ENCODE data around the gene ALAS1.
"Not testable (repeated sequence)": the region's sequence is repeated elsewhere in the genome, so short reads cannot be mapped to it uniquely, and the experiment has no call there.

The ALAS1 gene

DNA sequence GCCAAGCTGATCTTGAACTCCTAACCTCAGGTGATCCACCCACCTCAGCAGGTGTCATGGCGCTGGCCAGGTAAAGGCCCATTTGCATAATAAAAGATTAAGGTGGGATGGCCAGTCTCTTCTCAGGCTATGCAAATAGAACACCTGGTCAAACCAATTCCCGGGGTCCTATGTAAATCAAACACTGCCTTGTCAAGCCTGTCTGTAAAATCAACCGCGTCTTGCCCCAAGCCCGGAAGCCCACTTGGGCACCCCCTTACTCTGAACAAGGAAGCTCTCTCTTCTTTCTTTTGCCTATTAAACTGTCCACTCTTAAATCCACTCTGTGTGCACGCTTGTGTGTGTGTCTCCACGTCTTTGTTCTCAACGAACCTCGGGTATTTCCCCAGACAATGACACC is 30.7 kb upstream of the ALAS1 start:
- in situ Hi-C loops (cut with HindIII; ENCODE audit: low pct_ligation_motif_present, low sequenced_read_pairs): no loop called here

GRCh38 chr3:52170217-52170616 is 27.7 kb upstream of the ALAS1 start:
- DNase-seq; H3K36me3 ChIP-seq (replicated peaks); in situ Hi-C loops (cut with HindIII; ENCODE audit: low pct_ligation_motif_present, low sequenced_read_pairs); H3K27ac ChIP-seq; H3K27me3 ChIP-seq (replicated peaks); H3K4me3 ChIP-seq (ENCODE audit: low read depth, low read length): not testable (repeated sequence)

More for the DNA sequence above, 30.7 kb upstream of the ALAS1 start:
- TF ChIP-seq, protein P1, sequence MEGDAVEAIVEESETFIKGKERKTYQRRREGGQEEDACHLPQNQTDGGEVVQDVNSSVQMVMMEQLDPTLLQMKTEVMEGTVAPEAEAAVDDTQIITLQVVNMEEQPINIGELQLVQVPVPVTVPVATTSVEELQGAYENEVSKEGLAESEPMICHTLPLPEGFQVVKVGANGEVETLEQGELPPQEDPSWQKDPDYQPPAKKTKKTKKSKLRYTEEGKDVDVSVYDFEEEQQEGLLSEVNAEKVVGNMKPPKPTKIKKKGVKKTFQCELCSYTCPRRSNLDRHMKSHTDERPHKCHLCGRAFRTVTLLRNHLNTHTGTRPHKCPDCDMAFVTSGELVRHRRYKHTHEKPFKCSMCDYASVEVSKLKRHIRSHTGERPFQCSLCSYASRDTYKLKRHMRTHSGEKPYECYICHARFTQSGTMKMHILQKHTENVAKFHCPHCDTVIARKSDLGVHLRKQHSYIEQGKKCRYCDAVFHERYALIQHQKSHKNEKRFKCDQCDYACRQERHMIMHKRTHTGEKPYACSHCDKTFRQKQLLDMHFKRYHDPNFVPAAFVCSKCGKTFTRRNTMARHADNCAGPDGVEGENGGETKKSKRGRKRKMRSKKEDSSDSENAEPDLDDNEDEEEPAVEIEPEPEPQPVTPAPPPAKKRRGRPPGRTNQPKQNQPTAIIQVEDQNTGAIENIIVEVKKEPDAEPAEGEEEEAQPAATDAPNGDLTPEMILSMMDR (IDR thresholded peaks at IDR 0.05; ENCODE audit: low read depth, low read length, missing control alignments): no peak
- Histone ChIP-seq H3K36me3 (replicated peaks) (no peaks in the 10 kb centered on the region), H3K27ac (no peak overlapping the region), H3K4me3 (ENCODE audit: low read depth, low read length) (no peak overlapping the region), H3K27me3 (replicated peaks) (no peaks in the 10 kb centered on the region)
- DNase-seq: no peak

- H3K36me3 ChIP-seq (replicated peaks): no peaks in the 10 kb centered on the region
- TF ChIP-seq, protein P1 (IDR thresholded peaks at IDR 0.05; ENCODE audit: low read depth, low read length, missing control alignments): no peak
- no peak overlapping the region for H3K4me3 ChIP-seq (ENCODE audit: low read depth, low read length)
- no peaks in the 10 kb centered on the region for H3K27me3 ChIP-seq (replicated peaks)
- no peak overlapping the region for H3K27ac ChIP-seq
- peak; percentile 38 for DNase-seq
- in situ Hi-C loops (cut with HindIII; ENCODE audit: low pct_ligation_motif_present, low sequenced_read_pairs): no loop called here
Measured at GRCh38 chr3:52171514-52172261, 26.3 kb upstream of the ALAS1 start.

DNA sequence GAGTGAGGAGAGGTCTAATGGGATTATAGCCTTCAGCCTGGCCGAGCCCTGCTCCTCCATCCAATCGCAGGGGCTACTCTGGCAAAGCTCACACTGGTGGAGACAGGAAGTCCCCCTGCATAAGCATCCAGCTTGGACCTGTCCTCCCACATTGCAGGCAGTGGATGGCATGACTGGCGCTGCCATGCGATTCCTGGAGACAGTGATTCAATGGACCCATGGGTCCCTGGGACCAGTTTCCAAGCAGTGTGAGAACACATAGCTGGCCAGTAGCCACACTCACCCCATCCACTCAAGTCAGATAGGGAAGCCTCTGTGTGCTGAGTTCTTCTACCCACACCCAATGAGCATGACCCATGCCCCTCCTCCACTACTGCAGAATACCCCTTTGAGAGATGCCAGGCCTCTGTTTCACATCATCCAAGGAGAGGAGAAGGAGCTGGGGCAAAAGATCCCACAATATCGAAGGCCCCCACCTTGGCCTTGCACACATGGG is 25.6 kb upstream of the ALAS1 start:
- no peak overlapping the region for H3K27ac ChIP-seq
- H3K4me3 ChIP-seq (ENCODE audit: low read depth, low read length): no peak overlapping the region
- TF ChIP-seq, protein P1 (IDR thresholded peaks at IDR 0.05; ENCODE audit: low read depth, low read length, missing control alignments): no peak
- in situ Hi-C loops (cut with HindIII; ENCODE audit: low pct_ligation_motif_present, low sequenced_read_pairs): no loop called here
- no peaks in the 10 kb centered on the region for H3K27me3 ChIP-seq (replicated peaks)
- DNase-seq: no peak
- no peaks in the 10 kb centered on the region for H3K36me3 ChIP-seq (replicated peaks)

- Histone ChIP-seq H3K36me3 (replicated peaks) (no peaks in the 10 kb centered on the region), H3K27ac (no peak overlapping the region), H3K27me3 (replicated peaks) (no peaks in the 10 kb centered on the region), H3K4me3 (ENCODE audit: low read depth, low read length) (no peak overlapping the region)
- in situ Hi-C loops (cut with HindIII; ENCODE audit: low pct_ligation_motif_present, low sequenced_read_pairs): no loop called here
- no peak for DNase-seq
- TF ChIP-seq, protein P1 (IDR thresholded peaks at IDR 0.05; ENCODE audit: low read depth, low read length, missing control alignments): no peak
Measured at GRCh38 chr3:52173101-52173500, 24.9 kb upstream of the ALAS1 start.

- Histone ChIP-seq H3K36me3 (replicated peaks) (no peaks in the 10 kb centered on the region), H3K27me3 (replicated peaks) (no peaks in the 10 kb centered on the region), H3K4me3 (ENCODE audit: low read depth, low read length) (no peak overlapping the region), H3K27ac (no peak overlapping the region)
- TF ChIP-seq, protein P1 (IDR thresholded peaks at IDR 0.05; ENCODE audit: low read depth, low read length, missing control alignments): no peak
- no peak for DNase-seq
- in situ Hi-C loops (cut with HindIII; ENCODE audit: low pct_ligation_motif_present, low sequenced_read_pairs): no loop called here
Measured at GRCh38 chr3:52174896-52175295, 23.1 kb upstream of the ALAS1 start.

Data from brain microvascular endothelial cell (primary cell).